ENCODE results near the gene ANAPC2.
A peak's percentile ranks its signal among the peaks of the same experiment; 100 is the strongest.

ANAPC2 gene

DNA sequence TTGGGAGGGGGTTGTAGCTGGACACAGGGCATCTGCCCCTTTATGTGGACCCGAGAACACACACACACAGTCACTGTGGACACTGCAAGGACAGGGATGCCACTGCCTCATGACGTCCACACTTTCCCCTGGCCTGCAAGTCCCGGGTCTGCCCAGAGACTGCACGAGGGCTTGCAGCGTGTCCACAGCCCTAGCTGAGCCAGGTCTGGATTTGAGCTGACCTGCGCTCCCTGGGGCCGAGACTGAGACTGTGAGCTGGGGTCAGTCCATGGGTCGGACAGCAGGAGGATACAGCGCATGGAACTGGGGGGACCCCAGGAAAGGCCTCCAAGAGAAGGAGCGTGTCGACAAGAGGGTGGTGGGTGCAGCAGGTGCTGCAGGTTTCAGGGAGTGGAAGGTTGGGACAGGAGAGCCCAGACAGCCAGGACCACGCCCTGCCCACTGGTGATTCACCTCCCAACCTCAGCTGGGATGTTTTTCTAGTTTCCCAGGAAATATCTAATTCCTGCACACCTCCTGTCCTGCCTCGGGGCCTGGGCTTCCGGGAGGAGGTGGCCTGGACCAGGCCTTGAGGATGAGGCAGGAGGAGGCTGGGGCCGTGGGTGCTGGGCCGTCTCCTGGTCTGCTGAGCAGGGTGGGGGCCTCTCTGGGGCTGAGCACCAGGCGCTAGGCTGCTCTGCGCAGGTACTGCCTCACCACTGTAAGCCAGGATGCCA, 38.1 kb upstream of the ANAPC2 start:
- DNase-seq: no peak

DNA sequence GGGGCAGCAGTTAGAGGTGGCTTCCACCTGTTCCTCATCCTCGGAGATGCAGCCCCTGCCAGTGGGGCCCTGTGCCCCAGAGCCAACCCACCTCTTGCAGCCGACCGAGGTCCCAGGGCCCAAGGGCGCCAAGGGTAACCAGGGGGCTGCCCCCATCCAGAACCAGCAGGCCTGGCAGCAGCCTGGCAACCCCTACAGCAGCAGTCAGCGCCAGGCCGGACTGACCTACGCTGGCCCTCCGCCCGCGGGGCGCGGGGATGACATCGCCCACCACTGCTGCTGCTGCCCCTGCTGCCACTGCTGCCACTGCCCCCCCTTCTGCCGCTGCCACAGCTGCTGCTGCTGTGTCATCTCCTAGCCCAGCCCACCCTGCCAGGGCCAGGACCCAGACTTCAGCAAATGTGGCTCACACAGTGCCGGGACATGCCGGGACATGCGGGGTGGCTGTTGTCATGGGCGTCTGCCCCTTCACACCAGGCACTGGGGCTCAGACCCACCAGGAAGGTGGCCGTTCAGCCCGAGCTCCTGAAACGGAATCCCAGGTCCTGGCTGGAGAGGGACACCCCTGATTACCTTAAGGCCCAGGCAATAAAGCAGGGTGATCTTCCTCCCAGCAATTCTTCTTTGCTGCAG, 37.5 kb upstream of the ANAPC2 start:
- DNase-seq: no peak

DNA sequence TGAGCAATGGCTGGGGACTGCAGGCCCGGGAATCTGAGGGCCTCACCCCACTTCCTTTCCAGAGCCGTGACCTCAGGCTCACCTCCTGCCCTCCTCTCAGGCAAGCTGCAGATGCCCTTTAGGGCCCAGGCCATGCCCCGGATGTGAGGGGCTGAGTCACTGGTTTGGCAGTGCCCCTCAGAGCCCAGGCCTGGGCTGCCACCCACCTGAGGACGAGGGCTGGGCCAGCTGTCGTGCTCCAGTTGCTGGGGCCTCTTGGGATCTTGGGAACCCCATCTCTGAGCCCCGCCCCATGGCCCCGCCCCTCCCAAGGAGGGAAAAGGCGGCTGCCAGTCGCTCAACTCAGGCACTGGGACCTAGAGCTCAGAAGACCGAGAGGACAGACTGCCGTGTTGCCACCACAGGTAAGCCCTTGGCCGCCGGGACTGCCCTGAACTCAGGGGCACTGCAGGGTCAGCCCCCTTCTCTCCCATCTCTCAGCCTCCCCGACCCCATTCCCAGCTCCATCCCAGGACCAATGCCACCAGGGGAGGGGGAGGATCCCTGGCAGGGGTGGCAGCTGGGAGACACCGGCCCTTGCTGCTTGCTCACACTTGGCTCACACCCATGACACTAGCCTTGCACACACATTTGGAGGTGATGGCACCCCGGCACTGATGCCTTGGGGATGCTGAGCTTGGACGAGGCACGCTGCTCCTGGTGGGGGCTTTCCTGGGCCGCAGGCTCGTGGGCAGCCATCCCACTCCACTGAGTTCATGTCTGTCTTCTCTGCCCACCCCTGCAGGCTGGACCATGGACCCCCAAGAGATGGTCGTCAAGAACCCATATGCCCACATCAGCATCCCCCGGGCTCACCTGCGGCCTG, 36.7 kb upstream of the ANAPC2 start, which contains the start of gene CYSRT1:
Gene CYSRT1 (plus strand): TSS at position 345 of the 865 bp plus-strand sequence. CDS start 448 bp downstream, at position 793.
- no peak for DNase-seq

DNA sequence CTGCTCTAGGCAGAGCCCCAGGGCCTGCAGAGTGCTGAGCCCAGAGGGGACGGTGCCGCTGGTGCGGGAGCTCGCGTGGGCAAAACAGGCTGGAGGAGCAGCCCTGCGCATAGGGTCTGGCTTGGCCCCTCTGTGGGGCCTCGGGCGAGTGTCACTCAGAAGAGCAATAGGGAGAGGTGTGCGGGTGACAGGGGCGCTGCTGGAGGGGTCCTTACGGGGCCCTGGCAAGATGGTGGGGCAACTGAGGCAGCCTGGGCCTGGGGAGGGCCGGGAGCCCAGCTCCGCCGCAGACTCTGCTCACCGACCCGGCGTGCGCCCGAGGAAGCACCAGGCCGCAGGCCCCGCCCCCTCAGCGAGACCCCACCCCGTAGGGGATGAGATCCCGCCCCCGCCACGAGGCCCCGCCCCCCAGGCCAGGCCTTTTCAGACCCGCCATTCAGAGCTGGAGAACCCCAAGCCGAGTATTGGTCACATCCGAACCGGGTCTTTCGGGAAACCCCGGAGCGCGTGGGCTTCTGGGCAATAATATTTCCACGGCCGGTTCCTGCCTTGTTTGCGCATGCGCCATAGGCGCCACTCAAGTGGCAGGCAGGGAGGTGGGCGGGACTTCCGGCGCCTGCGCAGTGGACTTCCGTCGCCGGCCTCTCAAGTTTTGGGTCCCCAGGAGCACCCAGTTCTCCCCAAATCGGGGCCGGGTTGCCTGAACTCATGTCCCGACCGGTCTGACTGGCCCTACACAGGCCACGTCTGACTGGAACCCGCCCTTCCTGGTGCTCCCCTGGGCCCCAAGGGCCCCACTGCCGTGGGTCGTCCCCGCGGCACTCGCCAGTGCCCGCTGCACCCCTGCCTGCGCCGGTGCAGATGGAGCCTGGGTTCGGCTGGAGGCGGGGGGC, 35.0 kb upstream of the ANAPC2 start:
- peak; percentile 72 for DNase-seq

- DNase-seq: no peak
These were observed 34.1 kb upstream of the ANAPC2 start, which contains the start of gene RNF208 for GRCh38 chr9:137222190-137223077. TSS of gene RNF208 (minus strand) at chr9:137222240. CDS start at chr9:137221212, 1,028 bp downstream.

DNA sequence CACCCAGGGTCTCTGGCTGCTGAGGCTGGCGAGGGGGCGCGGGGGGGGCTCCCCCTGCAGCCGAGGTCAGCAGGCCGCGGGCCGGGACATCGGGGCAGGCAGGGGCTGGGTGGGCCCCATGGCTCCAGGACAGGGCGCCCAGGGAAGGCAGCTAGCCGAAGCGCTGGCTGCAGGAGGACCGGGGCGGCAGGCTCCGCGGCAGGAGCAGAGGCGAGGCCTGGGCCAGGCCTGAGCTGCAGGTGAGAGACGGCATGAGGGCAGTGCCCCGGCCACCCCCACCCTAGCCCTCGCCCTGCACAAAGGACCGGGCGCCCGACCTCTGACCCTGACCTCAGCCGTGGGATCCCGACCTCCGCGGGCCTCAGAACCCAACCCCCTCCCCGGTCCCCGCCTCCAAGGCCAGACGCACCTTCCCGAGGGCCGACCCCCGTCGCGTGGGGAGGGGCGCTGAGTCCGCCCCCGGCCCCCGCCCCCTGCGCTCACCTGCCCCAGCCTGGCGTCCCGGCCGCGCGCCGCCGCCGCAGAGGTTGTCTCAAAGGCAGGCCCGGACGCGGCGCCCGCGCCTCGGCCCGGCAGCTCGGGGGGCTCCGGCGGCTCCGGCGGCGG, 33.2 kb upstream of the ANAPC2 start:
- DNase-seq: no peak

DNA sequence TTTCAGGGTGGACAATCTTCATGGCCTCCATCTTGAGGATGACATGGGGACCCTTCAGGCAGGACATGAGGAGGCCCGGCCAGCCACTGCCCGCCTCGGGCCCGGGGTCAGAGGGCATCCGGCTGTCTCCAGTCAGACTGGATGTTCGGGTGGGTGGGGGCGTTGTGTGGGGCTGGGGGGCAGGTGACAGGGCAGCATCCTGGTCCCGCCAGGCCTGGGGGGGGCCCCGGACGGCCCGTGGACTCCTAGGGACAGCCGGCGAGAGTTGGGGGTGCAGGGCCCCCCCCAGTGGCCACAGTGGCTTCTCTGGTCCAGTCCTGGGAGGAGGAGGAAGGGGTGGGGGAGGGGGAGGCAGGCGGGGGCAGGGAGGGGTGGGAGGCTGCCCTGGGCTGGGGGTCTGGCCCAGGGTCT, 32.7 kb upstream of the ANAPC2 start:
- no peak for DNase-seq

DNA sequence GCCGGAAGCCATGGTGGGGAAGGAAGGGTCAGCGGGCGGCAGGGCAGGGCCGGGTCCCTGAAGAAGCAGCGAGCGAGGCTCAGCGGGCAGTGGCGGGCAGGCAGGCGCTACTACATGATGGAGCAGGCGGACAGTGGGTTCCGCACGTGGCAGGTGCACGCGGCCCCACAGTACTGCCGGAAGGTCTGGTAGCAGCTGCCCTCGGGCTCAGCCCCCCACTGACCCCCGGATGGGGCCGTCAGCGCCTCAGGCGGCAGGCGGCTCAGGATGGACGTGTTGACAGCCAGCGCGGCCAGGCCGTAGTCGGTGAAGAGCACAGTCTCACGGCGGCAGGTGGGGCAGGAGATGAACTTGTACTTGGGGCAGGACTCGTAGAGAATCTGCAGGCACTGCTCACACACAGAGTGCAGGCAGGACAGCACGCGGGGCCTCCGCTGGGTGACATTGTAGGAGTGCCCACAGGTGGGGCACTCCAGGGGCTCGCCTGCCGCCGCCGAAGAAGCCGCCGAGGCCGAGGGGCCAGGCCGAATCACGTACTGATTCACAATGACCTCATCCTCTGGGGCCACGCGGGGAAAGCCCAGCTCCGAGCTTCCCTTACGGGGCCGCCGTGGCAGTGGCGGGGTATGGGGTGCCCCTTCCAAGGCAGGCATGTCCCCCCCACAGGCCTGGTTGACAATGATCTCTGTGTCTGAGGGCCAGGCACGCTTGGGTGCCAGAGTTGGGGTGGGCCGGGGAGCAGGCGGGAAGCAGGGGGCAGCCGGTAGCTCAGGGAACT, 32.1 kb upstream of the ANAPC2 start:
- no peak for DNase-seq

DNA sequence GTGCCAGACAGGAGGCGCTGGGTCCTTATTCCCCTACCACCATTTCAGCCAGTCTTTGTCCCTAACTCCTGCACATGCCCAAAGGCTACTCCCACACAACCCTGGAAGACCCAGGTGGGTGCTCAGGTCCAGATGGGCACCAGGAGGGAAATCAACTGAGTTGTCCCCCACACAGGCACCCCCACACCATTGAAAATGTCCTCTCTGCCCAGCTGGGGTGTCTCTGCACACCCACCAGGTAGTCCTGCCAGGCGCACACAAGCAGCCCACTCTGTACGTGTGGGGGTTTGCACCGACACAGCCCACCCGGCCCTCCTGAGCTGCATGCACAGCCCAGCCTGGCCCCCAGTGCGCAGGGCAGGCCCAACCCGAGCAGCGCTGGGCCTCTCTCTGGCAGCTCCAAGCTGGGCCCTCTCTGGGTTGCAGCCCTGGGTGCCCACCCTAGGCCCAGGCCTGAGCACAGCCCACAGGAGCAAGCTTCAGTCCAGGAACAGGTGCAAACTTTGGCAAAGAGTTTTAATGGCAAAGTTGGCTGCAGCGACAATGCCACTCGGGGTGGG, 31.5 kb upstream of the ANAPC2 start:
- no peak for DNase-seq

DNA sequence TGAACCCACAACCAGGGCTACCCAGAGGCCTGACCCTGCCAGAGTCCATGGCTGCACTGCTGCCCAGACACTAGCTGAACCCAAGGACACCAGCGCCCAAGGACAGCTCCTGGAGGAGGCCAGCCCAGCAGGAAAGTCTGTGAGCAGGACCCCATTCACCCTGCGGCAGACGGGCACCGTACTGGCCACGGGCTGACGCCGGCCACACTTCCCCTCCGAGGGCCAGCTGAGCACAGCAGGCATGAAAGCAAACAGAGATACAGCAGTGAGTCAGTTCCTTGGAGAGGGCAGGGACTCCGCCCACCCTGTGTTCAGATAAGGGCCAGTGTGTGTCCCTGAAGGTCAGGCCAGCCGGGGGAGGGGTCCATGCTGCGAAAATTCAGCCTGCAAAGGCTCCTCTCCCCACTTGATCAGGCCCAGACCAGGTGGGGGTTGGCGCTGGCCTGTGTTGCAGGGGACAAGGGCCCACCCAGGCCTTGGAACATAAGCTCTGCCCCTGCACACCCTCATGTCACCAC, 30.5 kb upstream of the ANAPC2 start:
- DNase-seq: no peak

GRCh38 chr9:137218212-137218753, 29.9 kb upstream of the ANAPC2 start:
- no peak for DNase-seq

DNA sequence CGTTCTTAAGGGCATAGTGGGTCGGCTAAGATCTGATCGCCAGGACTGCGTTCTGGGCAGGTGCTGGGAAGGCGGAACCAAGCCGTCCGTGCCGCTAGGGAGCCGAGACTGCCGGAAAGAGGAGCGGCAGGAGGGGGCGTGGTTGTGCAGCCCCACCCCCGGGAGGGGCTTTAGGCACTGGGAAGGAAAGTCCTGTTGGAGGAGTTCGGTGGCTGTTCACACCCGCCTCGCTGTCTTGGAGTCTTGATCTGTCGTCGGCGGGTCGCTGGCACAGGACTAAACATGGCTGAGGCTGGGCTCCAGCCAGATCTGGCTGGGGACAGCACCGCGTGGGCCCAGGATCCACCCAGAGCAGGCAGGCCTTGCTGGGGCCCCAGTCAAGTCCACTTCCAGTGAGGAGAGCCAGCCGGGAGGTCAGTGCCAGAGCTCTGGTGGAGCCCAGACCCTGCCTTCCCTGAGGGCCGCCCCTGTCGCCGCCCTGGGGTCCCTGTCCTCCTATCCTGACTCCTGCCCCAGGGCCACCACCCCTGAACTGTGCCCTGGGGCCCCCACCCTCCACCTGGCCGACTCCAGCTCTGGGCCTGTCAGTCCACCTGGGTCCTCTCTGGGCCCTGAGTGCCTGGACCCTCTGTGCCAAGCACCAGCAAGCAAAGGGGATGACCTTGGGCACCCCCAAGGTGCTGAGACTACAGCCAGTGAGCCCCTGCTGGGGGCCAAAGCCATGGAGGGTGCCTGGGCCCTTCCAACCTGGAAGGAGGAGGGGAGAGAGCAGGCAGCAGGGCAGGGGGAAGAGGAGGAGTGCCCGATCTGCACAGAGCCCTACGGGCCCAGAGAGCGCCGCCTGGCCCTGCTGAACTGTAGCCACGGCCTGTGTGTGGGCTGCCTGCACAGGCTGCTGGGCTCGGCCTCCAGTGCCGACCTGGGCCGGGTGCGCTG, 29.2 kb upstream of the ANAPC2 start:
- DNase-seq: no peak

DNA sequence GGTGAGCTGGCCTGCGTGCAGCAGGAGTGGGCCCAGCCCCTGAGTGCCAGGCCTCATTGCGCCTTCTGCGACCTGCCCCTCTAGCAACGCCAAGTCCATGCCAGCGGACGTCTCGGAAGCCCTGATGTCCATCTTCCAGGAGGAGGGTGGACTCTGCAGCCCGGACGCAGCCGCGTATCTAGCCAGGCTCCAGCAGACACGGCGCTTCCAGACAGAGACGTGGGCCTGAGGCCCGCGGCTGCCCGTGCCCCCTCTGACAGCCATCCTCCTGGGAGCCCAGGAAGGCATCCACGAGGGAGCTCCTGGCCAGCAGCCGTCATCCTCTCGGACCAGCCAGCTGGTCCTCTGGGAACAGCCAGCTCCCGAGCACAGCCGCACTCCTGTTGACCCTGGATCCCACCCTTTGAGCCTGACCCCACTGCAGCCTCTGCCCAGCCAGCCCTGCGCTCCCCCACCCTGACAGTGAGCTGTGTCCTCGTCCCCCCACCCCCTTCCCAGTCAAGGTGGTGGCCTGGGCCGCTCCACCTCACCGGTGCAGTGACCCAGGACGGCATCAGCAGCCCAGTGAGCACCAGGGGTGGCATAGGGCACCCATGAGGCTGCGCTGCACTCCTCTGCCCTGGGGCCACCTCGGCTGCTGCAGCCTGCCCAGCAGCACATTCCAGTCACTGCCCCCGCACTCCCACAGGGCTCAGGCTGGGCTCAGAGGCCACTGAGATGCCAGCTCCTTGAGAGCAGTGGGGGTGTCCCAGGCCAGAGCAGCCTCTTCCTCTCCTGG, 28.0 kb upstream of the ANAPC2 start:
- DNase-seq: no peak

GRCh38 chr9:137215196-137215986, 27.0 kb upstream of the ANAPC2 start:
- DNase-seq: no peak

- DNase-seq: no peak
These were observed 26.3 kb upstream of the ANAPC2 start for GRCh38 chr9:137214620-137215019.

Measured in NCI-H187 treated with DMSO at 0.1 percent for 48 hours (cell line).